Measurements from ENCODE around the gene SLC25A21. TPM values are rescaled to one million over a fixed set of nuclear protein-coding genes. Genes with fewer than 3 reads are reported as not detected.
"Not testable (repeated sequence)": the region's sequence is repeated elsewhere in the genome, so short reads cannot be mapped to it uniquely, and the experiment has no call there.

The SLC25A21 gene
- total RNA-seq, 1 donor from 2014 or later: 0.81 TPM

DNA sequence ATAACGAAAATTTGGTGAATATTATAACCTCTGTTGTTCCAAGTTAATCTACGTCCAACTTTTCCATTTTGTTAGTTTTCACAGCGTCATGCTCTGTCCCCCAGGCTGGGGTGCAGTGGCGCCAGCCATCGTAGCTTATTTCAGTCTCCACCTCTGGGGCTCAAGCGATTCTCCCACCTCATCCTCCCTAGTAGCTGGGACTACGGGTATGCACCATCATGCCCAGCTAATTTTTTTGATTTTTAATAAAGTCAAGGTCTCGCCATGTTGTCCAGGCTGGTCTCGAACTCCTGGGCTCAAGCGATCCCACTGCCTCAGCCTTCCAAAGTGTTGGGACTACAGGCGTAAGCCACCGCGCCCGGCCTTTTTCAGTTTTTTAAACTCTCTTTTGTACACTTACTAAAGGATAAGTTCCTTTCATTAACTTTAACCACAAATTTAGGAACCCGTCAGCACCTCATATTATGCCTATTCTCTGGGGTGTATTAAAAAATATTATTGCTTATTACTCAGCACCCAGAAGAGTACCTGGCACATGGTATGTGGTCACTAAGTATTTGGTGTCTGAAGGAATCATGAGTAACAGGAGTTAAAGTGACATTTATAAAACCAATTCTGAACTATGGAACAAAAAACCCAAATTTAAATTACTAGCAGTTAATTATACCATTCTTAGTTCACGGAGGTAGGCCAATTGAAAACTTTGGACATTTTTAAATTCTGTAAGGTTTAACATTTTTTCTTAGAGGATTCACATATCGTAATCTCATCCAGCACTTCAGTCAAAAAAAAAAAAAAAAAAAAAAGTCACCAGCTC lies 24.4 kb upstream of the SLC25A21 start:
- no peak for TF ChIP-seq CTCF (conservative IDR thresholded peaks at IDR 0.05; ENCODE audit: low read depth, low read length)
- no peak for DNase-seq (ENCODE audit: low read depth)

GRCh38 chr14:37195327-37195726 lies 22.9 kb upstream of the SLC25A21 start:
- DNase-seq (ENCODE audit: low read depth): no peak
- no peak overlapping the region for H3K4me3 ChIP-seq (ENCODE audit: low read depth, low read length)

More for the DNA sequence above, 24.4 kb upstream of the SLC25A21 start:
- peak overlapping the region; percentile 87 for H3K4me3 ChIP-seq (ENCODE audit: low read depth, low read length)

GRCh38 chr14:37194698-37195097 lies 22.3 kb upstream of the SLC25A21 start:
- DNase-seq (ENCODE audit: low read depth): no peak
- TF ChIP-seq CTCF (conservative IDR thresholded peaks at IDR 0.05; ENCODE audit: low read depth, low read length): no peak
- H3K4me3 ChIP-seq (ENCODE audit: low read depth, low read length): no peak overlapping the region

More at GRCh38 chr14:37195327-37195726, 22.9 kb upstream of the SLC25A21 start:
- TF ChIP-seq CTCF (conservative IDR thresholded peaks at IDR 0.05; ENCODE audit: low read depth, low read length): no peak

DNA sequence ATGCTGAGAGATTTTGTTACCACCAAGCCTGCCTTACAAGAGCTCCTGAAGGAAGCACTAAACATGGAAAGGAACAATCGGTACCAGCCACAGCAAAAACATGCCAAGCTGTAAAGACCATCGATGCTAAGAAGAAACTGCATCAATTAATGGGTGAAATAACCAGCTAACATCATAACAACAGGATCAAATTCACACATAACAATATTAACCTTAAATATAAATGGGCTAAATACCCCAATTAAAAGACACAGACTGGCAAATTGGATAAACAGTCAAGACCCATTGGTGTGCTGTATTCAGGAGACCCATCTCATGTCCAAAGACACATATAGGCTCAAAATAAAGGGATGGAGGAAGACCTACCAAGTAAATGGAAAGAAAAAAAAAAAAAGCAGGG lies 17.3 kb upstream of the SLC25A21 start:
- H3K4me3 ChIP-seq (ENCODE audit: low read depth, low read length); DNase-seq (ENCODE audit: low read depth): not testable (repeated sequence)

DNA sequence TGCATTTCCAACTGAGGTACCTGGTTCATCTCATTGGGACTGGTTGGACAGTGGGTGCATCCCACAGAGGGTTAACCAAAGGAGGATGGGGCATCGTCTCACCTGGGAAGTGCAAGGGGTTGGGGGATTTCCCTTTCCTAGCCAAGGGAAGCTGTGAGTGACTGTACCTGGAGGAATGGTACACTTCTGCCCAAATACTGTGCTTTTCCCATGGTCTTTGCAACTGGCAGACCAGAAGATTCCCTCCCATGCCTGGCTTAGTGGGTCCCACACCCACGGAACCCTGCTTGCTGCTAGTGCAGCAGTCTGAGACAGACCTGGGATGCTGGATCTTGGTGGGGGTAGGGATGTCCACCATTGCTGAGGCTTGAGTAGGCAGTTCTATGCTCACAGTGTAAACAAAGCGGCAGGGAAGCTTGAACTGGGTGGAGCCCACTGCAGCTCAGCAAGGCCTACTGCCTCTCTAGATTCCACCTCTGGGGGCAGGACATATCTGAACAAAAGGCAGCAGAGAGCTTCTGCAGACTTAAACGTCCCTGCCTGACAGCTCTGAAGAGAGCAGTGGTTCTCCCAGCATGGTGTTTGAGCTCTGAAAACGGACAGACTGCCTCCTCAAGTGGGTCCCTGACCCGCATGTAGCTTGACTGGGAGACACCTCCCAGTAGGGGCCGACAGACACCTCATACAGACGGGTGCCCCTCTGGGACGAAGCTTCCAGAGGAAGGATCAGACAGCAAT lies 15.6 kb upstream of the SLC25A21 start:
- H3K4me3 ChIP-seq (ENCODE audit: low read depth, low read length); DNase-seq (ENCODE audit: low read depth): not testable (repeated sequence)

GRCh38 chr14:37187294-37187693 lies 14.9 kb upstream of the SLC25A21 start:
- DNase-seq (ENCODE audit: low read depth): no peak
- H3K4me3 ChIP-seq (ENCODE audit: low read depth, low read length): no peak overlapping the region
- no peak for TF ChIP-seq CTCF (conservative IDR thresholded peaks at IDR 0.05; ENCODE audit: low read depth, low read length)

DNA sequence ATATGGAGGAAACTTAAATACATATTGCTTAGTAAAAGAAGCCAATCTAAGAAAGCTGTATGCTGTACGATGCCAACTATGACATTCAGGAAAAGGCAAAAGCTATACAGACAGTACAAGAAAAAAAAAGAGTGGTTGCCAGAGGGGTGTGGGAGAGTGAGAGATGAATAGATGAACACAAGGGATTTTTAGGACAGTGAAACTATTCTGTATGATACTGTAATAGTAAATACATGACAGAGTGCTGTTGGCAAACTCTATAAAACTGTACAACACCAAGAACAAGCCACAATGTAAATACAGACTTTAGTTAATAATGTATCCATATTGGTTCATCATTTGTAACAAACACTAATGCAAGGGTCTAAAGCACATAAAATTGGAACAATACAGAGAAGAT lies 14.5 kb upstream of the SLC25A21 start:
- no peak for DNase-seq (ENCODE audit: low read depth)
- no peak overlapping the region for H3K4me3 ChIP-seq (ENCODE audit: low read depth, low read length)
- no peak for TF ChIP-seq CTCF (conservative IDR thresholded peaks at IDR 0.05; ENCODE audit: low read depth, low read length)

- no peak overlapping the region for H3K4me3 ChIP-seq (ENCODE audit: low read depth, low read length)
- DNase-seq (ENCODE audit: low read depth): no peak
- TF ChIP-seq CTCF (conservative IDR thresholded peaks at IDR 0.05; ENCODE audit: low read depth, low read length): no peak
These were observed 13.3 kb upstream of the SLC25A21 start for GRCh38 chr14:37185670-37186069.

GRCh38 chr14:37184520-37184919 lies 12.1 kb upstream of the SLC25A21 start:
- DNase-seq (ENCODE audit: low read depth); H3K4me3 ChIP-seq (ENCODE audit: low read depth, low read length): not testable (repeated sequence)

Data from epithelial cell of proximal tubule (primary cell).